ENCODE measurements around the gene ACSM2A. TPM values are rescaled to one million over a fixed set of nuclear protein-coding genes. Genes with fewer than 3 reads are reported as not detected.

Gene ACSM2A
- total and polyA plus RNA-seq, 10 of the 15 experiments (the other 5 are each of a cell fraction or from before 2014, with no cell fraction given), result not detected

GRCh38 chr16:20409398-20410120 is 41.8 kb upstream of the ACSM2A start, which contains the start of gene ACSM5:
TSS of gene ACSM5 (plus strand) at chr16:20409534. CDS start at chr16:20411485, 1,951 bp downstream.
- Histone ChIP-seq H3K4me2 (ENCODE audit: control insufficient read depth, insufficient read depth) (no peak within 1 kb of the TSS), H4K20me1 (ENCODE audit: control insufficient read depth, insufficient read depth) (no peaks in the 10 kb centered on the region), H3K27ac (ENCODE audit: control insufficient read depth, insufficient read depth) (no peak within 1 kb of the TSS), H3K9me3 (replicated peaks; ENCODE audit: control insufficient read depth, insufficient read depth, low read length) (no peaks in the 10 kb centered on the region), H3K4me1 (ENCODE audit: control insufficient read depth, insufficient read depth, low read length) (peaks cover 6% of the 10 kb centered on the region), H3K27me3 (replicated peaks in 1 of 2; ENCODE audit: control insufficient read depth in 2 of 2, insufficient read depth in 2 of 2, low read length in 1 of 2) (no peaks in the 10 kb centered on the region), H3K9ac (ENCODE audit: control insufficient read depth, insufficient read depth, low read length) (no peak within 1 kb of the TSS), H3K36me3 (ENCODE audit: control insufficient read depth in 2 of 2, insufficient read depth in 2 of 2, low read length in 1 of 2) (no peaks in the 10 kb centered on the region), H2AFZ (ENCODE audit: control insufficient read depth, low read depth, low read length) (peak within 1 kb of the TSS; percentile 21; the same call in 1 of the 2 replicates), H3K4me3 (no peak within 1 kb of the TSS), H3K79me2 (ENCODE audit: control insufficient read depth, insufficient read depth, low read length) (no peaks in the 10 kb centered on the region)
- FAIRE-seq (peak; percentile 13), DNase-seq (ENCODE audit: low read depth, low spot score) (no peak), ATAC-seq (peak; percentile 82)
- 46% methylated on average over 2 of the region's 6 CpGs for WGBS (ENCODE audit: insufficient coverage, insufficient replicate concordance, low lambda C conversion rate, missing lambda C conversion rate)
- BruUV-seq (replicated peaks), result no TSS peak
- POLR2A ChIA-PET, result no interaction called here
- SMC1A ChIA-PET (ENCODE audit: uncharacterized antibody, unreplicated experiment), result interaction anchor here (1.6 kb wide), 1 partner anchor 25 kb away, joined by 3 read pairs; no protein-coding TSS in a partner anchor
- RAD21 ChIA-PET (ENCODE audit: unreplicated experiment), result no interaction called here
- intact Hi-C loops (cut with micrococcal nuclease; ENCODE audit: unreplicated experiment) (no loop called here), in situ Hi-C loops (cut with MboI) (no loop called here)
- CTCF ChIA-PET, result no interaction called here
- TF ChIP-seq SPI1 (IDR thresholded peaks at IDR 0.05; ENCODE audit: borderline replicate concordance, insufficient read depth, low read depth, low read length) (peak; percentile 58; the same call in 1 of the 2 replicates), RB1 (IDR thresholded peaks at IDR 0.05; ENCODE audit: borderline replicate concordance) (no peak), GABPA (IDR thresholded peaks at IDR 0.05; ENCODE audit: low read depth) (no peak)

DNA sequence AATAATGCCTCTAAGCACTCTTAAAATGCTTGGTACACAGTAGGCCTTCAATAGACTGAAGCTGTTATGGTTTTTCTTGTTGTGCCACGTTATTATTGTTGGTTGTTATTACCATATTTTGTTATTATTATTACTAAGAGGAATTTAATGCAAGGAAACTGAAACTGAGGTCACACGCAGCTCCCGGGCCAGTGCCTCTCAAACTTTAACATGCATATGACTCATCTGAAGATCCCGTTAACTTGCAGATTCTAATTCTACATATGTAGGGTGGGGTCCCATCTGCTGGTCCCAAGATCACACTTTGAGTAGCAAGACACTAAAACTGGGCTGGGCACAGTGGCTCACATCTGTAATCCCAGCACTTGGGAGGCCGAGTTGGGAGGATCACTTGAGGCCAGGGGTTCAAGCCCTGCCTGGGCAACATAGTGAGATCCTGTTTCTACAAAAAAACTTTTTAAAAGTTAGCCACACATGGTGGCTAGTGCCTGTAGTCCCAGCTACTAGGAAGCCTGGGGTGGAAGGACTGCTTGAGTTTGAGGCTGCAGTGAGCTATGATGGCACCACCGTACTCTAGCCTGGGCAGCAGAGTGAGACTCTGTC is 41.1 kb upstream of the ACSM2A start:
- ChIA-PET CTCF (no interaction called here), POLR2A (no interaction called here), RAD21 (ENCODE audit: unreplicated experiment) (no interaction called here), SMC1A (ENCODE audit: uncharacterized antibody, unreplicated experiment) (interaction anchor here (1.6 kb wide), 1 partner anchor 25 kb away, joined by 3 read pairs; no protein-coding TSS in a partner anchor)
- DNase-seq (ENCODE audit: low read depth, low spot score) (no peak), FAIRE-seq (no peak), ATAC-seq (peak; percentile 93)
- Histone ChIP-seq H3K9me3 (replicated peaks; ENCODE audit: control insufficient read depth, insufficient read depth, low read length) (no peaks in the 10 kb centered on the region), H3K4me3 (no peak overlapping the region), H3K27ac (ENCODE audit: control insufficient read depth, insufficient read depth) (no peak overlapping the region), H3K9ac (ENCODE audit: control insufficient read depth, insufficient read depth, low read length) (no peak overlapping the region), H4K20me1 (ENCODE audit: control insufficient read depth, insufficient read depth) (no peaks in the 10 kb centered on the region), H3K4me1 (ENCODE audit: control insufficient read depth, insufficient read depth, low read length) (peaks cover 6% of the 10 kb centered on the region), H3K36me3 (ENCODE audit: control insufficient read depth in 2 of 2, insufficient read depth in 2 of 2, low read length in 1 of 2) (no peaks in the 10 kb centered on the region), H3K79me2 (ENCODE audit: control insufficient read depth, insufficient read depth, low read length) (no peaks in the 10 kb centered on the region), H3K4me2 (ENCODE audit: control insufficient read depth, insufficient read depth) (no peak overlapping the region), H2AFZ (ENCODE audit: control insufficient read depth, low read depth, low read length) (peak overlapping the region; percentile 1; the same call in 1 of the 2 replicates), H3K27me3 (replicated peaks in 1 of 2; ENCODE audit: control insufficient read depth in 2 of 2, insufficient read depth in 2 of 2, low read length in 1 of 2) (no peaks in the 10 kb centered on the region)
- intact Hi-C loops (cut with micrococcal nuclease; ENCODE audit: unreplicated experiment), result no loop called here
- no TSS peak for BruUV-seq (replicated peaks)
- WGBS (ENCODE audit: insufficient coverage, insufficient replicate concordance, low lambda C conversion rate, missing lambda C conversion rate), result 24% methylated on average over 6 of the region's 6 CpGs
- in situ Hi-C loops (cut with MboI), result no loop called here
- TF ChIP-seq KLF5 (IDR thresholded peaks at IDR 0.05; ENCODE audit: partially characterized antibody) (no peak), CEBPB (IDR thresholded peaks at IDR 0.05; ENCODE audit: borderline replicate concordance in 1 of 2, low read depth in 2 of 2, low read length in 2 of 2) (no peak), POLR2A (IDR thresholded peaks at IDR 0.05; ENCODE audit: low read depth, low read length) (no peak), TCF3 (IDR thresholded peaks at IDR 0.05; ENCODE audit: borderline replicate concordance, insufficient read depth, low read depth, low read length) (no peak), ETV6 (conservative IDR thresholded peaks at IDR 0.05 in 1 of 2, IDR thresholded peaks at IDR 0.05 in 1 of 2; ENCODE audit: borderline replicate concordance in 1 of 2, low read depth in 1 of 2) (peak in 1 of 2 experiments; percentile 76; a peak in 2 of 4 replicates), CREM (IDR thresholded peaks at IDR 0.05; ENCODE audit: low read depth) (no peak), MEF2B (IDR thresholded peaks at IDR 0.05; ENCODE audit: partially characterized antibody, poor library complexity, severe bottlenecking) (no peak), EP300 (IDR thresholded peaks at IDR 0.05; ENCODE audit: borderline replicate concordance in 1 of 2, control insufficient read depth in 1 of 2, low read depth in 2 of 2, low read length in 2 of 2) (peak in 1 of 2 experiments; percentile 53; a peak in 1 of 4 replicates), MTA2 (IDR thresholded peaks at IDR 0.05; ENCODE audit: low read depth) (no peak), ATF2 (IDR thresholded peaks at IDR 0.05; ENCODE audit: low read length) (peak; percentile 42; the same call in 1 of the 2 replicates), KAT2A (conservative IDR thresholded peaks at IDR 0.05; ENCODE audit: control insufficient read depth, low read depth, low read length) (no peak), NBN (IDR thresholded peaks at IDR 0.05) (no peak)

Data from GM12878 (cell line).